HT1080 (cell line): ENCODE measurements around the gene PBXIP1. TPM values are rescaled to one million over a fixed set of nuclear protein-coding genes. Genes with fewer than 3 reads are reported as not detected.
A peak's percentile ranks its signal among the peaks of the same experiment; 100 is the strongest.

Experiments
- DNase-seq: peaks from one replicate; pipeline ENCODE4 v3.0.0-alpha.2; 2015; ENCODE audit warnings: low read depth
- polyA plus RNA-seq, 2 experiments: library from polyadenylated mRNA; depleted of rRNA; stranded (reverse); fragments of >200 nt; gene quantifications; 2 replicates each; pipeline ENCODE4 v1.2.3, GENCODE V29; 2015
- total RNA-seq: library from RNA; depleted of rRNA; stranded (reverse); fragments of >200 nt; shearing (Covaris generic); gene quantifications from 2 replicates; pipeline ENCODE4 v1.2.3, GENCODE V29; 2014; rRNA removed

The PBXIP1 gene, protein sequence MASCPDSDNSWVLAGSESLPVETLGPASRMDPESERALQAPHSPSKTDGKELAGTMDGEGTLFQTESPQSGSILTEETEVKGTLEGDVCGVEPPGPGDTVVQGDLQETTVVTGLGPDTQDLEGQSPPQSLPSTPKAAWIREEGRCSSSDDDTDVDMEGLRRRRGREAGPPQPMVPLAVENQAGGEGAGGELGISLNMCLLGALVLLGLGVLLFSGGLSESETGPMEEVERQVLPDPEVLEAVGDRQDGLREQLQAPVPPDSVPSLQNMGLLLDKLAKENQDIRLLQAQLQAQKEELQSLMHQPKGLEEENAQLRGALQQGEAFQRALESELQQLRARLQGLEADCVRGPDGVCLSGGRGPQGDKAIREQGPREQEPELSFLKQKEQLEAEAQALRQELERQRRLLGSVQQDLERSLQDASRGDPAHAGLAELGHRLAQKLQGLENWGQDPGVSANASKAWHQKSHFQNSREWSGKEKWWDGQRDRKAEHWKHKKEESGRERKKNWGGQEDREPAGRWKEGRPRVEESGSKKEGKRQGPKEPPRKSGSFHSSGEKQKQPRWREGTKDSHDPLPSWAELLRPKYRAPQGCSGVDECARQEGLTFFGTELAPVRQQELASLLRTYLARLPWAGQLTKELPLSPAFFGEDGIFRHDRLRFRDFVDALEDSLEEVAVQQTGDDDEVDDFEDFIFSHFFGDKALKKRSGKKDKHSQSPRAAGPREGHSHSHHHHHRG
- total RNA-seq = 12.0 and 13.9 TPM in 2 replicates
- polyA plus RNA-seq (2015; cell fraction: cytosol; rRNA removed) = 13.4 and 18.2 TPM in 2 replicates
- 91.1 and 95.5 TPM in 2 replicates for polyA plus RNA-seq (2015; cell fraction: nucleus; rRNA removed)

DNA sequence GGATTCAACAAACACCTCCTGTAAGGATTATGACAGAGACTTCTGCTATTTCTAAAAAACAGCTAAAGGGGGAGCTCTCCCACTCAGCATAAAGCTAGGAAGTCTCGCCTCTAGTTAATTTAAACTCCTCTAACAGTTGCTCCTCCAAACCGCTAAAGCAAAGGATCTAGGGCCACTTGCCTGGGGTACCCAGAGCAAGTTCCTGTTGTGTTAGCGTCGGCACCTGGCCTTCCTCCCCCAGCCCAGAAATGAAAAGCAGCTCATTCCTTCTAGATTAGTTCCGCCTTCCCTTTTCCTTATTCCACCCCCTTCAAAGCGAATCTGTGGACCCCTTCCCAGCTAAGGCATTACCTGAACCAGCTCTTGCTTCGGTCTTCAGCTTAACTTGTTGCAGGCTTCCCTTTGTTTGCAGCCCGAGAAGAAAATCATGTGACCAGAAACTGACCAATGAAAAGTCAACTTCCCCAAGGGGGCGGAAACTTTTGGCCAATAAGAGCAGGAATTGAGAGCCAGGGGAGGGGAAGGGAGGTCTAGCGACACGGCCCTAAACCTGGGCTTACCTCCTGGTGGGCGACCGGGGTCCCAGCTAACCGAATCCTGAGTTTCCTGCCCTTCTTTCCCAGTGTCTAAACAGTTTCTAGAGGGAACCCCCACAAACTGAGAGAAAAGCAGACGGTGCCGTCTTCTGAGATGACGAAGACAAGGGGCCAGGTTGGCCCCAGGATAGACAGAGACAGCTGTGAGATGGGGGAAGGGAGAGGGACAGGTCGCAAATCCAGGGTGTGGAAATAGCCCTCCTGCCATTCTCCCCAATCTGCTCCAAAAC, at the start of gene PBXIP1:
Gene PBXIP1 (minus strand): TSS at position 382 of the 826 bp plus-strand sequence. CDS start 2,378 bp downstream, outside the sequence.
- DNase-seq = peak; percentile 89

DNA sequence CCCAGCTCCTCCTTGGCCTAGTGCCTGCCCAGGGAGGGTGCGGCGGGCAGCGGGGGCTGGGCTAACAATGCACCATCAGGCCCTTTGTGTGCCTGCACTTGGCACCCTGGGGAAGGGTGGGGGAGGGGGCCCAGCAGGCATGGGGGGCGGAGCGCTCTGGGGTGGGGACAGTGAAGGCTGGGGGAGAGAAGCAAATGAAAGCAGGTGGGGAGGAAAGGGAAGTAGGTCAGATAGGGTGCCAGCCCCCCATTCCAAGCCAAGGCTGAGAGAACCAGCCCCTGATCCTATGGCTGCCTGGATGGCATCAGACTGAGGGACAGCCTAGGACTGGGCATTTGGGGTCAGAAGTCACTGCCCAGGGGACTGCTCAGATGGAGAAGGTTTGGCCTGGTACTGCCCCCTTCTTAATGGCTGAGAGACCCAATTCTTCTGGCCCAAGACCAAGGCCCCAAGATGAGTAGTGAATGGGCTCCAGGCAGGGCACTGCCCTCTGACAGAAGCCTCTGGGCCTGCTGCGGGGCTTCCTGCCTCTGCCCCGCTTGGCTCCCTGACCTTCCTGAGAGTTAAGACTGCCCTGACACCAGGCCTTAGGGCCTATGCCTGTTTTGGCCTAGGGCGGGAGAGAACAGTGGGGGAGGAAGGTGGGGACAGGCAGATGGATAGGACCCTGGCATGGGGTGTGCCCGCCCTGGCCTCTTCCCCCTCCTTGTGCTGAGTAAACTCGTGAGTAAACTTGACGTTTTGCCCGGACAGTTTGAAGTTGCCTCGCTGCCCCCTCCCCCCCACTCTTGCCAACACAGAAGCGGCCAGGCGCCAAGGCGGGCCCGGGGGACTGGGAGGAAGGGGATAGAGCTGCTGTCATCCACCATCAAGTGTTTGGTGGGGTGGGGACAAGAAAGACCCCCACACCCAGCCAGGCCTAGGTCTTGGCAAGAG, 49.4 kb upstream of the PBXIP1 start:
- DNase-seq = peak; percentile 41

DNA sequence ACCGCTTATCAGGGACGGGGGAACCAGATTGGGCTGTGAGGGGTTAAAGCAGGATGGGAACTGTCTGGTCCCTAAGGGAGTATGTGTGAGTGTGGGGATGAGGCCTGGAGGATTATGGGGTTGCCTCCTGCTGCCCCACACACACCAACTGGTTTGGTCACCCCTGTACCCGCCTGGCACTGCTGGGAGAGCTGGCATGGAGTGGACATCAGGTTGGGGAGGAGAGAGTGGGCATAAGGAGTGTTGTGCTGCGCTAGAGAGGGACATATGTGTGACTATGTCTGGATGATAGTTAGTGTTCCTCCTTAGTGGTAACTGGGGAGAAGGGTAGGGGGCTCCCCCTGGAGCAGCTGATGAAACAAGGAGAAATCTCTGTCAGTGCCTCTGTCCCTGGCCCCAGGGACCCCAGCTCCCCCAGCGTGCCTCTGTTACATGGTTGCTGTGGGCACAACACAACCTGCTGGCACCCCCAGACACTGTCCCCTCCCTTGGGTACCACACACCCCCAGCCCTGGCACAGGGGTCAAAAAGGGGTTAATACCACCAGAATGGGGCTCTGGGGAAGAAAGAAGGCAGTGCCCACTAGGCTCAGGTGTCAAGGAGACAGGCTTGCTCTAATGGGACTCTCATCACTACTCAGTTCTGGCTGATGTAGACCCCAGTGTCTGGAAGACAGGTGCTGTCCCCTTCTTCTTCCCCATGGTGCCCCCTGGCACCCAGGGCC, 48.6 kb upstream of the PBXIP1 start:
- no peak for DNase-seq

DNA sequence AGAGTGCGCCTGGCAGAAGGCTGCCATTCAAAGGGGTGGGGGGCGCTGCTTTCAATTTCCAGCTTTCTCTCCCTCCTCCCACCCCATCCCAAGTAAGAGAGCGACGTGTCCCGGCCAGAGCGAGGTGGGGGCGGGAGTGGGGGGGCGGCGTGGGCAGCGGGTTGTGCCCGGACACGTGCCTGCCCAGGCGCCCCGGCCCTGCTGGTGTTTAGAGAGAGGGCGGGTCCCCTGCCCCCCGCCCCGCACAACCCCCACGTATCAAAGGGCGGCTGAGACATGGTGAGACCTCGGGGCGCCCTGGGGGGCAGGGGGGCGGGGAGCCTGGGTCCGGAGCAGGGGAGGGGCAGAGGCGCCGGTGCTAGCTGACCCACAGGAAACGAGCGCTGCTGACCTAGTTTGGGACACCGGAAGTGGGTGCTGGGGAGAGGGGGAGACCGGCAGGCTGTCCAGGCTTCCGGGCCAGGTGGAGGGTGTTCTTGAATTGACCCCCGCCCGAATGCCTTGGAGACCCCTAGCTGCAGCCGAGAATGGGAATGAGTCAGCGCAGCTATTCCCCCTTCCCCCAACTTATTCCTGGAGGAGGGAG, 48.0 kb upstream of the PBXIP1 start:
- DNase-seq = peak; percentile 60

DNA sequence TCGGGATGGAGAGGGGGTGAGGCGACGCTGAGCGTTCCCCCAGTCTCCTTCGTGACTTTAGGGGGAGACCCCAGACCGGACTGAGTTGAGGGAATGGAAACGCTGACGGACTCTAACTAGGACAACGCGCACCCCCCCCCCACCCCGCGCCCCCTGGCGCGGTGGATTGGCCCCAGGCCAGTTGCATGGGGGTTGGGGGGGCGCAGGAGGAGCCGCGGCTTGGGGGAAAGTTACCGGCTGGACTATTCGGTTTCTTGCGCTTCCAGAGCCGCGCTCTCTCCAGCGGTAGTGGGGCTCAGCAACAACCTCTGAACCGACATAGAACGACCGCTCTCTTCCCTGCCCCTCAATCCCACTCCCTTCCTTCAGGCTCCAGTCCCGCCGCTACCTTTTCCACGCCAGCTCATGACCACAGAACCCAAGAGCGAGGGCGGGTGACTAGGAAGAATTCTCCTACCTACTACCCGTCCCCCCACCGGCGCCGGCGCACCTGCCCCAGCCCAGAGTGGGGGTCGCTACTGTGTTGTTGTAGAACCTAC, 47.4 kb upstream of the PBXIP1 start:
- no peak for DNase-seq

DNA sequence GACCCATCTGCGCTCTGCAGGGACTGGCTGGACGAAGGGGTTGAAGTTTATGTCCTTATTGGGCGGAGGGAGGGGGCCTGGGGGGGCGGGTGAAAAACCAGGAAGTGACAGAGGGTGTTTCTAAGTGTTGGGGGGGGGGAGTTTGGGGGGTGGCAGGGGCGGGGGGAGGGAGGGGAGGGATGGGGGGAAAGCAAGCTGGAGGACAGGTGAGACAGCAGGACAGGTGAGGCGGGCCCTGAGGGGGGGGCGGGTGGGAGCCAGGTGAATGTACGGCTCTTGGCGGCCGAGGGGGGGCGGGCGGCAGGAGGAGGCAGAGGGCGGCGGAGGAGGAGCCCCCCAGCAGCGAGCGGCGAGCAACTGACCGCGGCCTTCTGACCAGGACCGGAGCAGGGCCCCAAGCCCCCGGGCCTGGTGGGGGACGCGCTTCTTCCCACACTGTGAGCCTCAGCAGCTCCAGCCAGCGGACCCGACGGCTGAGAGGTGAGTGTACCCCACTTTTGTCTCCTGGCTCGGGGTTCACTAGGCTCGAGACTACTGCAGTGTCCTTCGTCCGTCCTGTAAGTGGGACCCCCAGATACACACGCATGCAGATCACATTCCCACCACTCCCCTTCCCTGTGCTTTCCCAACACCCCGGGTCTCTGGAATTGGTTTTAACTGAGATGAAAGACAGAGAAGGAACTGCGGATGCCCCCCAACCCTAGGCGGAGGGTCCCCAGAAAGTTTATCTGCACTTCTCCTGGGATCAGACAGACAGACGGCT, 46.7 kb upstream of the PBXIP1 start, which contains the start of gene ZBTB7B:
Gene ZBTB7B (plus strand): TSS at position 339 of the 763 bp plus-strand sequence. CDS start 11,859 bp downstream, outside the sequence.
- no peak for DNase-seq

DNA sequence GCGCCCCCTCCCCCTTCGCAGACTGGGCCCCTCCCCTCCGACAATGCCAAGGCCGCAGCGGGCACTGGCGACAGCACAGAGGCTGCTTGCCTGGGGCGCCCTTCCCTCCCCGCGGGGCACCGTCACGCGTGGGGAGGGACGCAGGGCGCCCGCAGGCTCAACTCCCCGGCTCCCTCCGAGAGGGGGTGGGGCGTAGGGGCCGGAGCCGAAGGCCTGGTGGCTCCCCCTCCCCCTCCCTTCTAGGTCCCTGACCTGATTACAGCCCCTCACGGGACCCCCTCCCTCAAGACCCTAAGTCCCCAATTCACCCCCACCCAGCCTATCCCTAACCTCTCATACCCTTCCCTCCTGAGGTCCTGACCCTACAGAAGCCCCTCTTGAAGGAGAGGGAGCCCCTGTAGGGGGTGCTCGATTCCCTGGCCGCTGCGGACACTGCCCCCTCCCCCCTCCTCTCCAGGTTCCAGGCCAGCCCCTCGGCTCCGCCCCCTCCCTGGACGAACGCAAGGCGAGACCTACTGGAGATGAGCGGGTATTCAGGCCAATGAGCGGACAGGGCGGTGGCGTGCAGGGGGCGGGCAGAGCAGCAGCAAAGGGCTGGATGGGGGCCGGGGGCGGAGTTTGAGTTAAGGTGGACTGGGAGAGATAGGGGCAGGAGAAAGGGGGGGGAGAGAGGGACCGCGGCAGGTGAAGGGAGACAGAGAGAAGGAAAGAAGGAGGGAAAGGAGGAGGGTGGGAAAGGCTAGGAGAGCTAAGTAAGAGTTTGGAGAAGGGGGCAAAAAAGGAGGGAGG, 46.0 kb upstream of the PBXIP1 start:
- DNase-seq = peak; percentile 89

DNA sequence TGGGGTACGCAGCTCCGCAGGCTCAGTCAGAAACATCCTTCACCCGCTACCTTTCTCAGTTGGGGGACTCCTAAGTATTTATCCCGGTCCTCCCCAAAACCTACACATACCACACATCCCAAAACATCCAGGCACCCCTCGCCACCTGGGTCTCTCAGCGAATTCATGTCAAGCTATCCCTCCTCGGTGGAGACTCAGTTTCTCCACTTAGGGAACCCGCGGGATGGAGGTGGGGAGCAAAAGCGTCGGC, 45.5 kb upstream of the PBXIP1 start:
- DNase-seq = no peak

DNA sequence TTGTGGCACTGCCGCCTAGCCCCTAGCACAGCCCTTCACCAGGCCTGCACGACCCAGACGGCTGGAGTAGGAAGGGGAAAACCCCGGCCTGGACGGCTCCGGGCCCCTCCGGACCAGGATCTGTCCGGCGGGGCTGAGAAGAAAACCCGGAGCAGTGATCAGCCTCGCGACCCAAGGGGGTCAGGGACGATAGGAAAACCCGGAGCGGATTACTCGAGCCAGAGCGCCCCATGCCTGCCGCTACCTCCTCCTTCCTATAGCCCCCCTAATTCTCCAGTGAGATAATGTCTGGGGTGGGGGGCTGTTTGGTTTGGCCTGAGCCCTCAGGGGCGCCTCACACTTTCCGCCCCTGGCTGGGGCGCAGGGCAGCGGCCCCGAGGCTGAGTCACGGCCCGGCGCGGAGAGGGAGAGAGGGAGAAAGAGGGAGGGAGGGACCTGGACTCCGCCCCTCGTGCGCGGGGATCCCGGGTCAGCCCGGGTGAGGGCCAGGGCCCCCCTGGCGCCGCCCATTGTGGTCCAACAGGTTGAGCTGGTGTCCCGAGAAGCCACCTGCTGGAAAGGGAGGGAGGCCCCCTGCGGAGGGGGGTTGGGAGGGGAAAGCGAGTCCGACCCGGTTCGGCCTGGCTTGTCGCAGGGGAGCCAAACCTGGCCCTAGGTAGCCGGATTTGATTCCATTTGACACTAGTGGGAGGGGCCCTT, 45.0 kb upstream of the PBXIP1 start:
- peak; percentile 86 for DNase-seq

DNA sequence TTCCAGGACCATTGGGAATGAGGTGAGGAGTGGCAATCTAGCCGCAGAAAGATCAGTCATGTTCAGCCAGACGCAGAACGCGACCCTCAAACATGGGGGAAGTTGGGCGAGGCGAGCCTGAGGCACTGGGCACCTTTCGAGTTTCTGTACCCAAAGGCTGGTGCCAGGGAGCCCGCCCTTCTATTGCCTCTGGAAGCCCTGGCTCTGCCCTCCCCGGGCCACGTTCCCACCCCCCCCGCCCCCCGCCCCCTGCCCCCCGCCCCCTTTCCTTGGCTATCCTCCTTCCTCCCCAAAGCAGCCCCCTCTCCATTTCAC, 44.5 kb upstream of the PBXIP1 start:
- no peak for DNase-seq

DNA sequence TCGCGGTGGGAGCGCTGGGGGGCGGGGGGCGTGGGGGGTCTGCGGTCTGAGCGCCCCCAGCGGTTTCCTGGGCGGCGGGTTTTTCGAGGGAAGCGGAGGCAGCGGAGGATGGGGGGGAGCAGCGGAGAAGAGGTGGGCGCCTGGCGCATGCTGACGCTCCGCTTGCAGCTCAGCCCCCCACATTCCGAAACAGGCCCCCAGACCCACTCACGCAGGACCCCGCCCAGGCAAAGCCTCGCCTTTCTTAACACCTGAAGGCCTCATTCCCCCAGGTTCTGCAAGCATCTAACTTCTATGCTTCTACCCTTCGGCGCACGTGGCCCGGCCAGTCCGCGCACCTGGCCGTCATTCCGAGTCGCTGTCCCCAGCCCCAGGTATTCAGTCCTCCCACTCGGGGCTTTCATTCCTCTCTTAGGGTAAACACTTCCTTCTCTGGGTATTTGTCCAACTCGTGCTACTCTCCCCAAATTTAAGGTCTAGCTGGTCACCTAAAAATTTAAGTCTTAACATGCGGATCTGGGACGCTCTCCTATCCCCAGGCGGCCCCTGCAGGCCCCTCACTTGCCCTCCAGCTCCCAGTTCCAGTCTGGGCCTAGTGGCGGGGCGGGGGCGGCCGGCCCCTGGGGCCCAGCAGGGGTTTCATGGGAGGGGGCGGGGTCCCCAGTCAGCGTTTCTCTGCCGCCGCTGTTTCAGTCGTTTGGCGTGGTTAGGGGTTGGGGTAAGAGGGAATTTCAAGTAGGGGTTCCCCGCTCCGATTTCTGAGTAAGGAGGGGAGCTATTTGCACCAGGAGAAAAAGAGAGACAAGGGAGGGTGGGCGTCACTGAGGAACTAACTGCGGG, 43.9 kb upstream of the PBXIP1 start:
- DNase-seq = no peak

DNA sequence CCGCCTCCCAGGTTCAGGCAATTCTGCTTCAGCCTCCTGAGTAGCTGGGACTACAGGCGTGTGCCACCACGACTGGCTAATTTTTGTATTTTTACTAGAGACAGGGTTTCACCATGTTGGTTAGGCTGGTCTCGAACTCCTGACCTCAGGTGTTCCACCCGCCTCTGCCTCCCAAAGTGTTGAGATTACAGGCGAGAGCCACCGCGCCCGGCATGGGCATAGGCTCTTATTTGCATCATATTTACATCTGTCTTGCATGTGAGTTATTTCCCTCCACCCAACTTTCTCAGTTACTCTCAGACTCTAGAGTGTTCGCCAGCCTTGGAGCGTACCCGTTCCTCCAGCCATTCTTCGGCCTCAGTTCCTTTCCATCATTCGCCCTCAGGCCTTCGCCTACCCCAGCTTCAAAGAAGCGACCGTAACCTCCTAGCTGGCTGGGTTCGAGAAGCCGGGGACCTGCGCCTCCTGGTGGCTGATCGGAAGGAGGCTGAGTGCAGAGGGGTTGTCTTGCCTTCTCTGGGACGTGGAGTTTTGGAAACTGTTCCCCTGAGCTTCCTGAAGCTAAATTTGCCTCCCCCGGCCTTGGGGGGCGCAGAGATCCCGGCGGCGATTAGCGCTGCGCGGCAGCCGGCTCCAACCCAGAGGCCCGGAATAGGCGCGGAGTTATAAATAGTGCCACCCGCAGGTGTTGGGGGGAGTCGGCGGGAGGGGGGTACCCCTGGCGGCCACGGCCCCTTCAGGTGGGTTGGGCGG, 43.1 kb upstream of the PBXIP1 start:
- DNase-seq = no peak

DNA sequence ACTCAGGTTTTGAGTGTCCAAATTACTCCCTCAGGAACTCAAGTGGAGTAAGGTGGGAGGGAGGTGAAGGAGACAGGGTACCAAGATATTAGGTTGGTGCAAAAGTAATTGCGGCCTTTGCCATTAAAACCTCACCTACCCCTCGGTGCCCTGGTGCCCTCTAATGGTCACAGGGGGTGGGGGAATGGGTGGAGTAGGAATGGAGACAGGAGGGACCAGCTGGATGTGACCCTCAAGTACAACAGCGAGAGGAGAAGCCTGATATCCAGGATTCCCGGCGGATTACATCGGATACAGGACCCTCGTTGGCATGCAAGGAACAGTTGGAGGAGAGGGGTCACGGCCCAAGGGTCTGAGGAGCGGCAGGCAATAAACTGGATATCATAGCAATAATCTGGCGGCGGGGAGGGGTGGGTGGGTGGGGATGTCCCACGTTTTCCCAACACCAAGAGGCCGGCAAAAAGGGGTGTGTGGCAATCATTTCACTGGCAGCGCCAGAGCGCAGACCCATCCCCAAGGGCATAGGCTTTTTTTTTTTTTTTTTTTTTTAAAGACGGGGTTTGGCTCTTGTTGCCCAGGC, 42.4 kb upstream of the PBXIP1 start:
- DNase-seq = no peak

DNA sequence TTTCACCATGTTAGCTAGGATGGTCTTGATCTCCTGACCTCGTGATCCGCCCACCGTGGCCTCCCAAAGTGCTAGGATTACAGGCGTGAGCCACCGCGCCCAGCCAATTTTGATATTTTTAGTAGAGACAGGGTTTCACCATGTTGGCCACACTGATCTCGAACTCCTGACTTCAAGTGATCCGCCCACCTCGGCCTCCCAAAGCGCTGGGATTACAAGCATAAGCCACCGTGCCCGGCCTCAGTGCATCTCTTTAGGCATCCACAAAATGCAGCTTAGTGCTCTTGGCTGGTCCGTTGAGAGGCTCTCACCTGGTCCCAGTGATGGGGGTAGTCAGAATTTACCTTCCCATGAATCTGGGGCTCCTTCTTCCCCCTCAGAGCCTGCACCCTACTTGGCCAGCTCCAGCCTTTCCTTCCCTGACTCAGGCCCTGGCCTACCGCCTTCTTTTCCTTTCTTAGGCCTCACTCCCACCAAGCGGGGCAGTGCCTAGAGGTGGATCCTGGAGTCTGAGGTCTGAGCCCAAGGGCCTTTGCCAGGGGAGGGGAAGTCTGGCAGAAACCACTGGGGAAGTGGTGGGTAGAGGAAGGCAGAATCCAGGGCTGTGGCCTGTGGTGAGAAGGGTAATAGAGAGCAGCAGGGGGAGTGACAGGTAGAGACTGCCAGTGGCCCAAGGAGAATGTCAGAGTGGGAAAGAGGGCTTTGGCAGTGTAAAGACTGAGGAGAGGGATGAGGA, 41.2 kb upstream of the PBXIP1 start:
- DNase-seq = no peak
